Thyroid gland (tissue), 4 donors: ENCODE results near the gene RSU1. TPM values are rescaled to one million over a fixed set of nuclear protein-coding genes. Genes with fewer than 3 reads are reported as not detected.

Experiments
- DNase-seq, 2 donors: peaks; one replicate each; pipeline ENCODE4 v3.0.0-alpha.2; 2019
- H3K27ac ChIP-seq, 3 donors: fragments of 200-600 bp; sonication (generic); 1 replicate in 2 of 3; 2 replicates in 1 of 3; pipeline ENCODE4 v1.5.1; 2016 to 2019; ENCODE audit warnings: mild to moderate bottlenecking in 1 of 3, moderate library complexity in 1 of 3
- H3K27me3 ChIP-seq: fragments of 200-600 bp; sonication (generic); one replicate; pipeline ENCODE4 v1.5.1; 2019
- H3K36me3 ChIP-seq, 2 donors: fragments of 200-600 bp; sonication (generic); one replicate each; pipeline ENCODE4 v1.5.1; 2016 to 2019
- H3K4me1 ChIP-seq, 2 donors: fragments of 200-600 bp; sonication (generic); one replicate each; pipeline ENCODE4 v1.5.1; 2017 to 2019
- H3K4me3 ChIP-seq, 3 donors: fragments of 200-600 bp; sonication (generic); replicated peaks in 1 of 3; 1 replicate in 2 of 3; 2 replicates in 1 of 3; pipeline ENCODE4 v1.5.1; 2016; ENCODE audit warnings: mild to moderate bottlenecking in 1 of 3
- H3K9me3 ChIP-seq: fragments of 200-600 bp; sonication (generic); one replicate; pipeline ENCODE4 v1.5.1; 2017
- CTCF ChIP-seq, 6 experiments: fragments of 200-600 bp in 3 of 6; fragments of 450-650 bp in 3 of 6; sonication (generic) in 3 of 6; IDR thresholded peaks; one replicate each; pipeline ENCODE4 v1.5.1; 2016 to 2019; ENCODE audit warnings: antibody characterized with exemption in 6 of 6, mild to moderate bottlenecking in 2 of 6, inconsistent platforms in 1 of 6, moderate library complexity in 1 of 6
- POLR2A ChIP-seq, 2 donors: fragments of 450-650 bp; IDR thresholded peaks; one replicate each; pipeline ENCODE4 v1.6.1; 2017; ENCODE audit warnings: antibody characterized with exemption in 2 of 2, mild to moderate bottlenecking in 2 of 2, moderate library complexity in 1 of 2
- WGBS, 2 donors: methylation state at CpG; one replicate each; pipeline ENCODE4 v1.1.5; 2017; 5-methylcytosine and 5-hydroxymethylcytosine counted together
- intact Hi-C: fragments of 100-400 bp; cut with DNase I; formaldehyde crosslinking; loops from one replicate; pipeline ENCODE4 v1.15.1; 2023
- total RNA-seq, 4 donors: library from RNA; depleted of rRNA; stranded (reverse); fragments of >200 nt; gene quantifications; one replicate each; pipeline ENCODE4 v1.2.3, GENCODE V29; 2016

RSU1 gene
- total RNA-seq, 4 donors from 2014 or later = 43.5 to 63.0 (median 50.7) TPM

- DNase-seq = no peak
These were observed 1.8 kb upstream of the RSU1 start for GRCh38 chr10:16819026-16819425.

GRCh38 chr10:16816830-16817124 lies 447 bp downstream of the RSU1 start:
- H3K4me1 ChIP-seq = peaks cover 6 to 18% of the 10 kb centered on the region in 2 donors
- TF ChIP-seq CTCF (IDR thresholded peaks at IDR 0.05) = no peak
- TF ChIP-seq POLR2A (IDR thresholded peaks at IDR 0.05) = no peak
- WGBS, 2 donors = 3 to 8% methylated on average over 10 to 12 of the region's 12 CpGs

More at GRCh38 chr10:16819026-16819425, 1.8 kb upstream of the RSU1 start:
- H3K4me3 ChIP-seq = no peak overlapping the region
- H3K27ac ChIP-seq = no peak overlapping the region
- TF ChIP-seq POLR2A (IDR thresholded peaks at IDR 0.05) = no peak
- TF ChIP-seq CTCF (IDR thresholded peaks at IDR 0.05) = no peak
- no peaks in the 10 kb centered on the region for H3K27me3 ChIP-seq
- 65% methylated on average over 6 of the region's 6 CpGs for WGBS, 2 donors
- intact Hi-C loops = no loop called here
- H3K36me3 ChIP-seq = no peaks in the 10 kb centered on the region
- H3K4me1 ChIP-seq = peaks cover 6 to 18% of the 10 kb centered on the region in 2 donors
- H3K9me3 ChIP-seq = no peaks in the 10 kb centered on the region

GRCh38 chr10:16816171-16816570 lies 1.1 kb downstream of the RSU1 start:
- H3K4me3 ChIP-seq = peak overlapping the region in 1 of 3 donors; percentile 62
- H3K27ac ChIP-seq = no peak overlapping the region
- DNase-seq = no peak
- TF ChIP-seq CTCF (IDR thresholded peaks at IDR 0.05) = no peak
- no peak for TF ChIP-seq POLR2A (IDR thresholded peaks at IDR 0.05)
- WGBS, 2 donors = 79 to 82% methylated on average over 4 of the region's 4 CpGs
- no peaks in the 10 kb centered on the region for H3K36me3 ChIP-seq
- peaks cover 6 to 18% of the 10 kb centered on the region in 2 donors for H3K4me1 ChIP-seq
- H3K9me3 ChIP-seq = no peaks in the 10 kb centered on the region
- H3K27me3 ChIP-seq = no peaks in the 10 kb centered on the region
- intact Hi-C loops = no loop called here

More at GRCh38 chr10:16816830-16817124, 447 bp downstream of the RSU1 start:
- Histone ChIP-seq H3K27me3 (no peaks in the 10 kb centered on the region), H3K9me3 (no peaks in the 10 kb centered on the region), H3K27ac (peak overlapping the region in 2 of 3 donors; percentile 21 to 78), H3K36me3 (no peaks in the 10 kb centered on the region), H3K4me3 (peak overlapping the region; percentile 44 to 72 (median 62))
- DNase-seq = no peak
- intact Hi-C loops = no loop called here

GRCh38 chr10:16814012-16814411 lies 3.2 kb downstream of the RSU1 start:
- DNase-seq = no peak
- intact Hi-C loops = no loop called here
- WGBS, 2 donors = 97 to 98% methylated on average over 3 of the region's 3 CpGs

GRCh38 chr10:16812676-16813075 lies 4.5 kb downstream of the RSU1 start:
- no peaks in the 10 kb centered on the region for H3K36me3 ChIP-seq
- no peaks in the 10 kb centered on the region for H3K27me3 ChIP-seq
- 89 to 92% methylated on average over 4 of the region's 4 CpGs for WGBS, 2 donors
- intact Hi-C loops = no loop called here
- H3K4me1 ChIP-seq = peaks cover 6 to 12% of the 10 kb centered on the region in 2 donors
- no peak for DNase-seq
- no peak overlapping the region for H3K4me3 ChIP-seq
- H3K27ac ChIP-seq = no peak overlapping the region
- TF ChIP-seq CTCF (IDR thresholded peaks at IDR 0.05) (no peak), POLR2A (IDR thresholded peaks at IDR 0.05) (no peak)
- H3K9me3 ChIP-seq = no peaks in the 10 kb centered on the region

More at GRCh38 chr10:16814012-16814411, 3.2 kb downstream of the RSU1 start:
- Histone ChIP-seq H3K9me3 (no peaks in the 10 kb centered on the region), H3K4me1 (peaks cover 6 to 18% of the 10 kb centered on the region in 2 donors), H3K36me3 (no peaks in the 10 kb centered on the region), H3K27ac (no peak overlapping the region), H3K27me3 (no peaks in the 10 kb centered on the region), H3K4me3 (no peak overlapping the region)
- no peak for TF ChIP-seq POLR2A (IDR thresholded peaks at IDR 0.05)
- TF ChIP-seq CTCF (IDR thresholded peaks at IDR 0.05) = no peak
